Caco-2 (cell line): ENCODE data around the gene ZBTB47. TPM values are rescaled to one million over a fixed set of nuclear protein-coding genes. Genes with fewer than 3 reads are reported as not detected.

Experiments
- BruUV-seq: library from RNA; stranded (reverse); fragments of 400-500 nt; replicated peaks from 2 replicates; lab custom pipeline; 2021; lab: Mats Ljungman, UMichigan
- CTCF ChIA-PET: fragments of 300-600 bp; sonication (Branson Sonifier 250); formaldehyde crosslinking; loops from one replicate; lab custom pipeline; 2022; ENCODE audit warnings: antibody characterized with exemption; lab: Charles Lee
- POLR2A ChIA-PET: fragments of 300-600 bp; sonication (Branson Sonifier 250); formaldehyde crosslinking; loops from one replicate; lab custom pipeline; 2022; ENCODE audit warnings: antibody characterized with exemption; lab: Charles Lee
- DNase-seq, 2 experiments: peaks; one replicate each; pipeline versions ENCODE4 v3.0.0 to v3.0.0-alpha.2; 2020 to 2022
- H3K27me3 ChIP-seq: replicated peaks from 2 replicates; pipeline ENCODE4 v1.6.0; 2011; ENCODE audit warnings: low read length; ENCODE audit not compliant: control insufficient read depth, insufficient read depth
- H3K36me3 ChIP-seq: 2 replicates; pipeline ENCODE4 v1.5.1; 2011; ENCODE audit warnings: low read length; ENCODE audit not compliant: control insufficient read depth, insufficient read depth
- H3K4me1 ChIP-seq: fragments of 250-450 bp; sonication (Bioruptor Pico); 2 replicates; pipeline ENCODE4 v1.5.1; 2020; ENCODE audit warnings: mild to moderate bottlenecking
- H3K4me3 ChIP-seq: 2 replicates; pipeline ENCODE4 v1.5.1; 2011; ENCODE audit warnings: low read depth, mild to moderate bottlenecking, control low read depth, low read length
- H3K9me3 ChIP-seq: fragments of 250-450 bp; sonication (Bioruptor Pico); 2 replicates; pipeline ENCODE4 v1.5.1; 2020; ENCODE audit warnings: mild to moderate bottlenecking, moderate library complexity
- H3K27ac Mint-ChIP-seq: one replicate; pipeline ENCODE4 v1.8.0; 2022; ENCODE audit warnings: mixed read lengths; ENCODE audit not compliant: unreplicated experiment
- H3K27me3 Mint-ChIP-seq: one replicate; pipeline ENCODE4 v1.8.0; 2022; ENCODE audit warnings: mixed read lengths; ENCODE audit not compliant: insufficient read depth, unreplicated experiment
- H3K36me3 Mint-ChIP-seq: one replicate; pipeline ENCODE4 v1.8.0; 2022; ENCODE audit warnings: mild to moderate bottlenecking, mixed read lengths; ENCODE audit not compliant: insufficient read depth, unreplicated experiment
- H3K4me1 Mint-ChIP-seq: one replicate; pipeline ENCODE4 v1.8.0; 2022; ENCODE audit warnings: low read depth, mixed read lengths; ENCODE audit not compliant: unreplicated experiment
- H3K4me3 Mint-ChIP-seq: one replicate; pipeline ENCODE4 v1.8.0; 2022; ENCODE audit warnings: mild to moderate bottlenecking, moderate library complexity, mixed read lengths; ENCODE audit not compliant: unreplicated experiment
- H3K9me3 Mint-ChIP-seq: one replicate; pipeline ENCODE4 v1.8.0; 2022; ENCODE audit warnings: mixed read lengths; ENCODE audit not compliant: unreplicated experiment
- CTCF ChIP-seq, 2 experiments: fragments of 200-600 bp in 1 of 2; IDR thresholded peaks; 1 replicate in 1 of 2; 2 replicates in 1 of 2; pipeline versions ENCODE4 v1.5.1 to v1.8.0; 2011 to 2022; ENCODE audit warnings: antibody characterized with exemption in 1 of 2, control low read depth in 1 of 2, inconsistent platforms in 1 of 2, low read depth in 1 of 2, low read length in 1 of 2, mild to moderate bottlenecking in 1 of 2, moderate library complexity in 1 of 2; ENCODE audit not compliant: insufficient read depth in 1 of 2, severe bottlenecking in 1 of 2, unreplicated experiment in 1 of 2
- intact Hi-C: fragments of 100-400 bp; cut with micrococcal nuclease; formaldehyde crosslinking; loops from one replicate; pipeline ENCODE4 v1.10.0; 2022; ENCODE audit not compliant: unreplicated experiment
- total RNA-seq: library from RNA; stranded (reverse); gene quantifications from 2 replicates; pipeline ENCODE4 v1.2.3, GENCODE V29; 2022

The ZBTB47 gene
- total RNA-seq, 1 experiment from 2014 or later, result 4.8 TPM

DNA sequence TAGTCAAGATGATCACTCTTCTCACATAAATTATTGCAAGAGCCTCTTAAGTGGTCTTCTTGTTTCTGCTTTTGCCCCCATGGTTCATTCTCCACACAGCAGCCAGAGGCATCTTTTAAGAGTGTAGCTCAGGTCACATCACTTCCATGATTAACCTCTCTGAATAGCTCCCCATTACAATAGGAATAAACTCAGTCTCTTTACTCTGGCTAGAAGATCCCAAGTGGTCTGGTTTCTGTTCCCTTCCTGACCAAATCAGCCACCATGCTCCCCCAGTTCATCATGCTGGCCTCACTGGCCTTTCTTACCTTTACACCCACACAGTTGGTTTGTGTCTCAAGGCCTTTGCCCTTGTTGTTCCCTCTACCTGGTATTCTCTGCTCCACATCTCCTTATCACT lies 40.9 kb downstream of the ZBTB47 start:
- H3K9me3 Mint-ChIP-seq, result no peaks in the 10 kb centered on the region
- H3K27ac Mint-ChIP-seq, result no peak overlapping the region
- H3K27me3 ChIP-seq, result no peaks in the 10 kb centered on the region; the same call in 1 of the 2 replicates
- intact Hi-C loops, result no loop called here
- DNase-seq, result no peak
- no peaks in the 10 kb centered on the region for H3K9me3 ChIP-seq
- ChIA-PET CTCF (no interaction called here), POLR2A (no interaction called here)
- no peaks in the 10 kb centered on the region for H3K4me1 Mint-ChIP-seq
- H3K4me3 Mint-ChIP-seq, result no peak overlapping the region
- no peaks in the 10 kb centered on the region for H3K36me3 ChIP-seq
- H3K4me1 ChIP-seq, result no peaks in the 10 kb centered on the region
- TF ChIP-seq CTCF (IDR thresholded peaks at IDR 0.05; ENCODE audit: insufficient read depth in 1 of 2, low read depth in 1 of 2, low read length in 1 of 2, severe bottlenecking in 1 of 2, unreplicated experiment in 1 of 2), result no peak
- peaks cover 5% of the 10 kb centered on the region for H3K27me3 Mint-ChIP-seq
- H3K36me3 Mint-ChIP-seq, result no peaks in the 10 kb centered on the region
- no peak overlapping the region for H3K4me3 ChIP-seq
- BruUV-seq, result no TSS peak

- H3K27ac Mint-ChIP-seq, result no peak overlapping the region
- H3K36me3 ChIP-seq, result no peaks in the 10 kb centered on the region
- no peaks in the 10 kb centered on the region for H3K9me3 Mint-ChIP-seq
- H3K27me3 Mint-ChIP-seq, result peaks cover 5% of the 10 kb centered on the region
- DNase-seq, result no peak
- H3K4me3 Mint-ChIP-seq, result no peak overlapping the region
- no peaks in the 10 kb centered on the region; the same call in 1 of the 2 replicates for H3K27me3 ChIP-seq
- no peaks in the 10 kb centered on the region for H3K9me3 ChIP-seq
- intact Hi-C loops, result no loop called here
- BruUV-seq, result no TSS peak
- no peak overlapping the region for H3K4me3 ChIP-seq
- no peaks in the 10 kb centered on the region for H3K4me1 Mint-ChIP-seq
- POLR2A ChIA-PET, result no interaction called here
- no peaks in the 10 kb centered on the region for H3K4me1 ChIP-seq
- no peaks in the 10 kb centered on the region for H3K36me3 Mint-ChIP-seq
- TF ChIP-seq CTCF (IDR thresholded peaks at IDR 0.05; ENCODE audit: insufficient read depth in 1 of 2, low read depth in 1 of 2, low read length in 1 of 2, severe bottlenecking in 1 of 2, unreplicated experiment in 1 of 2), result no peak
- CTCF ChIA-PET, result no interaction called here
These were observed 43.1 kb downstream of the ZBTB47 start for GRCh38 chr3:42696356-42697288.

DNA sequence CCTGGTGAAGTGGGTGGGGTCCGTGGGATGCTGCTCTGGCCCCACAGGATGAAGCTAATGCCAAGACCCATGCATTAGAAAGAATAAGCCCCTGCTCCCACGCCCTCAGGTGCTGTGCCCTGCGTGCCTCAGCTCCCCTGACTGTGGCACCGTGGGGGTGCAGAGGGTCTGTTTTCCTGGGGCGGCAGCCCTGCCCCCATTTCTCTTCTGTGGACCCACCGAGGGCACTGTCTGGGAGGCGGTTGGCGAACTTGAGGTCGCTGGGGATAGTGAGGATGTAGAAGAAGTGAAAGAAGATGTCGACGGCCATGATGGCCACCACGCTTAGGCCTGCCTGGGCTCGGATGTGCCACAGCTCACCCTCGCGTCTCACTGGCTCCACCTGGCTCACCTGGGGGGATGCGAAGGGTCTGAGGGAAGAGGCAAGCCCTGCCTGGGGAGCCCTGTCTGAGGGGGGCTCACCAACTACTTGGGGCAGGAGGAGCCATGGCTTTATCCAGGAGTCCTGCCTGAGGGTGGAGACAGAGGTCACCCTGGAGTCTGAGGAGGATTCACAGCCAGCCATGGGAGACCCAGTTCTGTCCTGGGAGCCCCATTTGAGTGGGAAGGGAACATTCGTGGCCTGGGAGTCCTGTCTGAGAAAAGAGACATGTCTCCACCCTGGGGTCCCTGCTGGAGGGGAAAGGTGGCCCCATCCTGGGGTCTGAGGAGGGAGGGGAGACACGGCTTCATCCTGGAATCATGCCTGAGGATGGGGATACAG lies 44.0 kb downstream of the ZBTB47 start:
- no peak for TF ChIP-seq CTCF (IDR thresholded peaks at IDR 0.05; ENCODE audit: insufficient read depth in 1 of 2, low read depth in 1 of 2, low read length in 1 of 2, severe bottlenecking in 1 of 2, unreplicated experiment in 1 of 2)
- no peak for DNase-seq
- no peaks in the 10 kb centered on the region for H3K4me1 Mint-ChIP-seq
- no peak overlapping the region for H3K4me3 Mint-ChIP-seq
- no peaks in the 10 kb centered on the region; the same call in 1 of the 2 replicates for H3K27me3 ChIP-seq
- H3K9me3 Mint-ChIP-seq, result no peaks in the 10 kb centered on the region
- H3K27me3 Mint-ChIP-seq, result peaks cover 5% of the 10 kb centered on the region
- H3K9me3 ChIP-seq, result no peaks in the 10 kb centered on the region
- BruUV-seq, result no TSS peak
- no peaks in the 10 kb centered on the region for H3K4me1 ChIP-seq
- ChIA-PET CTCF (no interaction called here), POLR2A (no interaction called here)
- H3K4me3 ChIP-seq, result no peak overlapping the region
- intact Hi-C loops, result no loop called here
- no peaks in the 10 kb centered on the region for H3K36me3 ChIP-seq
- H3K27ac Mint-ChIP-seq, result no peak overlapping the region
- H3K36me3 Mint-ChIP-seq, result no peaks in the 10 kb centered on the region
